GM19395 (cell line): ENCODE measurements around the gene PPP4R3A.
"Not testable (repeated sequence)": the region's sequence is repeated elsewhere in the genome, so short reads cannot be mapped to it uniquely, and the experiment has no call there.

Source experiments
- ATAC-seq: cut with Tn5 transposase; IDR thresholded peaks from one replicate; pipeline ENCODE4 v1.9.1; 2021; ENCODE audit warnings: mild to moderate bottlenecking, moderate library complexity; ENCODE audit not compliant: unreplicated experiment

Gene PPP4R3A

DNA sequence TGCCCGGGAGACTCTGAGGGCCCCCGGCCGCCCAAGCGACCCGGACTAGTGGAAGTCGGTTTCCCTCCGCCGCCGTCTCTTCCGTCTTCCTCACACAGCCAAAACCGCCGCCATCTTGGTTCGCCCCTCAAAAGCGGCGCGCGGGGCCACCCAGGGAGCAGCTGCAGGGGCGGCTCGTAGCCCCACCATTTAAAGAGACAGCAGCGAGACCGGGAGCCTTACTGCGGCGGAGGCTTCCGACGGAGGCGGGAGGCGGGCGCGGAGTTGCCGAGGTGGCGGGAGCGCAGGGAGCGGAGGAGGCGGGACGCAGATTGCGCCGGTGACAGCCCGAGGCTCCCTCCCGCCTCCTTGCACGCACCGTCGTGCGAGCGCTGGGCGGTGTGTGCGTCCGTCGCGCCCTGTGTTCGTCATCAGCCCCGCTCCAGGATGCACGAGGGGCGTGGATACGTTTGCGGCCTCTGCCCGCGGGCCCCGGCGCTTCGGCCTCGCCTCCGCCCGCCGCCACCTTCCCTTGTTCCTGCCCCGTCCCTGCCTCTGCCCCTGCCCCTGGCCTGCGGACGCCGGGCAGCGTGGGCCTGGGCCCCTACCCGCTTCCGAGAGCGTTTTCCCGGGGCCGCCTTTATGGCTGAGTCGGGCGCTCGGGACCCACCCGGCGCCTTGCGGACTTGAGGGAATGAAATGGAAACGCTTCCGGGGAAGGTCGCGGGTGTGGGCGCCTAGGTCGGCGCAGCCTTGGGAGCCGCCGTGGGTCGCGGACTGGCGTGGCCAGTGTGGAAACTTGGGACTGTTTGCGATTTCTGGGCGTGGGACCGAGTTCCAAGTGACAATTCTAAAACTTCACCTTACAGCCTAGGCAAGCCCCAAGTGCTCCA, at the start of gene PPP4R3A:
Gene PPP4R3A (minus strand): TSS at position 140 of the 872 bp plus-strand sequence. CDS start 663 bp downstream, outside the sequence.
- peak; percentile 81 for ATAC-seq

DNA sequence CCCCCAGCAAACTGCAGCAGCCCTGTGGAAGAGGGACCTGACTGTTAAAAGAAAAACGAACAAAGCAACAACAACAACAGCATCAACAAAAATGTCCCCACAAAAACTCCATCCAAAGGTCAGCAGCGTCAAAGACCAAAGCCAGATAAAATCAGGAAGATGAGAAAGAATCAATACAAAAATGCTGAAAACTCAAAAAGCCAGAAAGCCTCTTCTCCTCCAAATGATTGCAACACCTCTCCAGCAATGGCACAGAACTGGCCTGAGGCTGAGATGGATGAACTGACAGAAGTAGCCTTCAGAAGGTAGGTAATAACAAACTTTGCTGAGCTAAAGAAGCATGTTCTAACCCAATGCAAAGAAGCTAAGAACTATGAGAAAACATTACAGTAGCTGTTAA, 45.4 kb upstream of the PPP4R3A start:
- ATAC-seq: no peak

DNA sequence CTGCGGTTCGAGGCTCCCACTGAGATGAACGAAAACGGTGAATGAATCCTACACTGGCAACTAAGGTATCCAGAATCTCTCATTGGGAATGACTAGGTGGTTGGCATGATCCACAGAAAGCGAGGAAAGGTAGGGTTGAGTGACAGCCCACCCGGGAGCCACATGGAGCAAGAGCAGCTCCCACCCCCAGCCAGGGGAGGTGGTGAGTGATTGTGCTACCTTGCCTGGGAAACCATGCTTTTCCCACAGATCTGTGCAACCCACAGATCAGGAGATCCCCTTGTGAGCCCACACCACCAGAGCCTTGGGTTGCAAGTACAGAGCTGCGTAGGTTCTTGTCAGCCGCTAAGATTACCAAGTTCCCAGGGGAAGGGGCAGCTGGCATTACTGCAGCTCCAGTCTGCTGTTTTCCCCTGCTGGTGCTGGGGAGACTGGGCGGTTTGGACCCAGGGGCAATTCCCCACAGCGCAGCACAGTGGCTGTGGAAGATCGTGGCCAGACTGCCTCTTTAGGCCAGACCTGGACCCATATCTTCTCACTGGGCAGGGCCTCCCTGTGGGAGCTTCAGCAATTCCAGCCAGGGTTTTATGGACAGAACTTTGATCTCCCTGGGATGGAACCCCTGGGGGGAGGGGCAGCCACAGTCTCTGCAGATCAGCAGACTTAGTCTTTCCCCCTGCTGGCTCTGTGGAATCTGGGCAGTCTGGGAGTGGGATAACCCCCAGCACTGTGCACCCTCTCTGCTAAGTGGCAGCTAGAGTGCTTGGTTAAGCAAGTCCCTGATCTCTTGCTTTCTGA, 44.6 kb upstream of the PPP4R3A start:
- no peak for ATAC-seq

DNA sequence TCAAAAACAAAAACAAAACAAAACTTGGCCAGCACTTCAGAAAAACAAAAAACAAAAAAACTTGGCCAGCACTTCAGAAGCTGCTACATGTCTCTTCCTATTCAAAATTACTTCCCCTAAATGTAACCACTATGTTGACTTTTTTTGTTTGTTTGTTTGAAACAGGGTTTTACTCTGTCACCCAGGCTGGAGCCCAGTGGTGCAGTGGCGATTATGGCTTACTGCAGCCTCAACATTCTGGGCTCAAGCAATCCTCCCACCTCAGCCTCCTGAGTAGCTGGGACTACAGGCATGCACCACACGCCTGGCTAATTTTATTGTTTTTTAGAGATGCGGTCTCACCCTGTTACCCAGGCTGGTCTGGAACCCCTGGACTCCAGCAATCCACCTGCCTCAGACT, 38.0 kb upstream of the PPP4R3A start:
- no peak for ATAC-seq

DNA sequence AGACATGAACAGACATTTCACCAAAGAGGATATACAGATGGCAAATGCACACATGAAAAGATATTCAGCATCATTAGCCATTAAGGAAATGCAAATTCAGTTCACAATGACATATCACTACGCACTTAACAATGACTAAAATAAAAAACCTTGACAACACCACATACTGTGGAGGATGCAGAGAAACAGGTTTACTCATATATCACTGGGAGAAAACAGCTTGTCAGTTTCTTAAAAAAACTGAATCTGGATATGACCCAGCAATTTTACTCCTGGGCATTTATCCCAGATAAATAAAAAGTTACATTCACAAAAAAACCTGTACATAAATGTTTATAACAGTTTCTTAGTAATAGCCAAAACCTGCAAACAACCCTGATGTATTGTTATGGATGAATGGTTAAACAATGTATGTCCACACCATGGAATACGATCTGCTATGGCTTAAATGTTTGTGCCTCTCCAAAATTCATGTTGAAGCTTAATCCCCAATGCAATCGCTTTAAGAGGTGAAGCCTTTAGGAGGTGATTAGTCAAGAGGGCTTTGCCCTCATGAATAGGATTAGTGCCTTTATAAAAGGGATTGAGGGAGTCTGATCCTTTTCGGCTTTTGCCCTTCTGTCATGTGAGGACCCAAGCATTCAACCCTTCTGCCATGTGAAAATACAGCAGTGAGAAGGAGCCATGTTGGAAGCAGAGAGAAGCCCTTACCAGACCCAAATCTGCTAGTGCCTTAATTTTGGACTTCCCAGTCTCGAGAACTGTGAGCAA, 36.0 kb upstream of the PPP4R3A start:
- ATAC-seq: no peak

DNA sequence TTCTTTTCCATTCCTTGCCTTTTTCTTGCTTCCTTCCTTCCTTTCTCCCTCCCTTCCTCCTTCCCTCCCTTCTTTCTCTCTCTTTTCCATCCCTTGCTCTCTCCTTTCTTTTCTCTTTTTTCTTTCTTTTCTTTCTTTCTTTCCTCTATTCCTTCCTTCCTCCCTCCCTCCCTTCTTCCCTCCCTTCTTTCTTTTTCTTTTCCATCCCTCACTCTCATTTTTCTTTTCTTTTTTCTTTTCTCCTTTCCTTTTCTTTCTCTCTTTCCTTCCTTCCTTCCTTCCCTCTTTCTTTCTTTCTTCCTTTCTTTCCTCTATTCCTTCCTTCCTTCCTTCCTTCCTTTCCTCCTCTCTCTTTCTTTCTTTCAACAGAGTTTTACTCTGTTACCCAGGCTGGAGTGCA, 35.1 kb upstream of the PPP4R3A start:
- ATAC-seq: no peak

DNA sequence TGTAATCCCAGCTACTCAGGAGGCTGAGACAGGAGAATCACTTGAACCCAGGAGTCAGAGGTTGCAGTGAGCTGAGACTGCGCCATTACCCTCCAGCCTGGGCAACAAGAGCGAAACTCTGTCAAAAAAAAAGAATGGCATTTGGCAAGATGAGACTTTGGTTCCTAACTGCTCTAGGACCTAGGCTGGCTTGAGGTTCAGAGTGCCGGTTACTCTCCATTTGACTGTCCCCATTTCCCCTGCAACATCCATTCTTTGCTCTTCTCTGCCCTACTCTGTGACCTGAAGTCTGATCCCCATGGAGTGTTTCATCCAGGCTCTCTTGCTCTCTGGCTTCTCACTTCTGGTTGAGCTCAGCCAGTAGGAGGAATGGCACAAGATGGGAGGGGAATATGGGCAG, 26.2 kb upstream of the PPP4R3A start:
- ATAC-seq: no peak

DNA sequence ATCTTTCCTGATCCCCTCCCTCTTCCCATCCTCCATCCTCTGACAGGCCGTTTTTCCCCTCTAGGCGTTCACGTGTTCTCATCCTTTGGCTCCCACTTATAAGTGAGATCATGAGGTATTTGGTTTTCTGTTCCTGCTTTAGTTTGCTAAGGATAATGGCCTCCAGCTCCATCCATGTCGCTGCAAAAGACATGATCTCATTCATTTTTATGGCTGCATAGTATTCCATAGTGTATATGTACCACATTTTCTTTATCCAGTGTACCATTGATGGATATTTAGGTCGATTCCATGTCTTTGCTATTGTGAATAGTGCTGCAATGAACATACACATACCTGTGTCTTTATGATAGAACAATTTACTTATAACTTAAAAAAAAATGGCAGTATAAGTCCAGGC, 23.9 kb upstream of the PPP4R3A start:
- not testable (repeated sequence) for ATAC-seq

DNA sequence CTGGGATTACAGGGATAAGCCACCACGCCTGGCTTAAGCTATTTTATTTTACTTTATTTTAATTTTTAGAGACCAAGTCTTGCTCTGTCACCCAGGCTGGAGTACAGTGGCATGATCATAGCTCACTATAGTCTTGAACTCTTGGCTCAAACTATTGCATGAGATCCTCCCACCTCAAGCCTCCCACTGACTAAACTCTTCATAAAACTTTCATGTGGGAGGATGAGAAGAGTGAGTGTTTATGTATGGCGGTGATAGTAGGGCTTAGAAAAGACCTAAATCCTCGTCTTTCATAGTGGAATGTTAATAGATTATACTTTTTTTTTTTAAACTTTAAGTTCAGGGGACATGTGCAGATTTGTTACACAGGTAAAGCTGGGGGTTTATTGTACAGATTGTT, 23.5 kb upstream of the PPP4R3A start:
- no peak for ATAC-seq

DNA sequence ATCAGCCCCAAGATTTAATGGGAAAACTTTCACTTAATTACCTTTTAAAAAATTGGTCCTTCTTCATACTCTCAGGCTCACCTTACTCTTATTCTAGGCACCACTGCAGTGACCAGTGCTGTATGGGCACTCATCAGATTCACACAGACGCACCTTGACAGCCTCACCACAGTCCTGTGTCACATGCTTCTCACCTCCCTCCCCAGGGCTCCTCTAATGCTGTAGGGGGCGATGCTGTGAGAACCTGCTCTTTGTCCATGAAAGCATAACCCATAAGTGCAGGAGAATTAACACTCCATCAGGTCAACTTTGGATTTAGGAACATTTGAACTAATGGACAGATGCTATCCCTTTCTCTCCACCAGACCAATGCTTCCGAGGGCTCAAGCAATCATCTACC, 13.9 kb upstream of the PPP4R3A start:
- ATAC-seq: no peak

DNA sequence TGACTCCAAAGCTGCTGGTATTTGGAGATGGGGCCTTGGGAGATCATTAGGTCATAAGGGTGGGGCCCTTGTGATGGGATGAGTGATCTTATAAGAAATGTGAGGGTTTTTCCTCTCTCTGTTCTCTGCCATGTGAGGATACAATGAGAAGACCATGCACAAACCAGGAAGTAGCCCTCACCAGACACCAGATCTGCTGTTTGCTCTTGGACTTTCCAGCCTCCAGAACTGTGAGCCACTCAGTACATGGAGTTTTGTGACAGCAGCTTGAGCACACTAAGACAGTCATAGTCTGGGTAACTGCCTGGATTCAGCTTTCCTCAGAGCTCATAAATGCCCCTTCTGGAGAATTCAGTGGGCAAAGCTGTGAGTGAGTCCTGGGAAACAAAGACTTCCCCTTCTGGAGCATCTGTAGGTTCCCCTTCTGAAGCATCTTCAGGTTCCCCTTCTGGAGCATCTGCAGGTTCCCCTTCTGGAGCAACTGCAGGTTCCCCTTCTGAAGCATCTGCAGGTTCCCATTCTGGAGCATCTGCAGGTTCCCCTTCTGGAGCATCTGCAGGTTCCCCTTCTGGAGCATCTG, 11.0 kb upstream of the PPP4R3A start:
- no peak for ATAC-seq

DNA sequence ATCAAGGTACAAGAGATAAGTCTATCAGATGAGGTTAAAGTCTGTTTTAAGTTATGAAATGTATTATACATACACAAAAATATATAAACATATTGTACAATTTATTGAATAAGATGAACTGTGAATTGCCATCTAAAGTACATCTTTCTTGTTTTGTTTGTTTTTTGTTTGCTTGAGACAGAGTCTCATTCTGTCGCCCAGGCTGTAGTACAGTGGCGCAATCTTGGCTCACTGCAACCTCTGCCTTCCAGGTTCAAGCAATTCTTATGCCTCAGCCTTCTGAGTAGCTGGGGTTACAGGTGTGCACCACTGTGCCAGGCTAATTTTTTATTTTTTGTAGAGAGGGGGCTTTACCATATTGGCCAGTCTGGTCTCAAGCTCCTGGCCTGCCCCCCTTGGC, 10.0 kb upstream of the PPP4R3A start:
- ATAC-seq: no peak

DNA sequence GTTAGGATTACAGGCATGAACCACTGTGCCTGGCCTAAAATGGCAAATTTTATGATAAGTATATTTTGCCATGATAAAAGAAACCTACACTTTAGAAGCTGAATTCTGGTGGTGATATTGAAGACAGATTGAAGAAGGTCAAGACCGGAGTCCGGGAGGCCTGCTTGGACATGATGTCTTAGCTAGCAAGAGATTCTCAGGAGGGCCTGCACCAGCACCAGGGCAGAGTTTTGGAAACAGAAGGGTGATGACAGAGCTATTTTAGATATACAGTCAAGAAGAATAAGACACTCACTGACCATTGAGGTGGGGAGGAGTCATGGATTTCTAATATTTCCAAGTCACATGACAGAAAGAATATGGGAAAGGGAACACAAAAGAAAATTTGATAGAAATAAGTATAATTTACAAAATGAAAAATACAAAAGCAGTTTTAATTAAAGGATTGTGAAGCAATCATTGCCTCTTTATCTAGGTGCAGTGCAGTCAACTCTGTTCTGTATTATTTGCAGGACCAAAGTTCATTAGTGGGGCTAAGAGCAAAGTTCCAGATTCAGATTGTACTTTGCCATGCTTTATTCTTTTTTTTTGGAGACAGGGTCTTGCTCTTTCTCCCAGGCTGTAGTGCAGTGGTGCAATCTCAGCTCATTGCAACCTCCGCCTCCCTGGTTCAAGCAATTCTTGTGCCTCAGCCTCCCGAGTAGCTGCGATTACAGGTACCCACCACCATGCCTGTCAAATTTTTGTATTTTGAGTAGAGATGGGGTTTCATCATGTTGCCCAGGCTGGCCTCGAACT, 9.3 kb upstream of the PPP4R3A start:
- no peak for ATAC-seq

DNA sequence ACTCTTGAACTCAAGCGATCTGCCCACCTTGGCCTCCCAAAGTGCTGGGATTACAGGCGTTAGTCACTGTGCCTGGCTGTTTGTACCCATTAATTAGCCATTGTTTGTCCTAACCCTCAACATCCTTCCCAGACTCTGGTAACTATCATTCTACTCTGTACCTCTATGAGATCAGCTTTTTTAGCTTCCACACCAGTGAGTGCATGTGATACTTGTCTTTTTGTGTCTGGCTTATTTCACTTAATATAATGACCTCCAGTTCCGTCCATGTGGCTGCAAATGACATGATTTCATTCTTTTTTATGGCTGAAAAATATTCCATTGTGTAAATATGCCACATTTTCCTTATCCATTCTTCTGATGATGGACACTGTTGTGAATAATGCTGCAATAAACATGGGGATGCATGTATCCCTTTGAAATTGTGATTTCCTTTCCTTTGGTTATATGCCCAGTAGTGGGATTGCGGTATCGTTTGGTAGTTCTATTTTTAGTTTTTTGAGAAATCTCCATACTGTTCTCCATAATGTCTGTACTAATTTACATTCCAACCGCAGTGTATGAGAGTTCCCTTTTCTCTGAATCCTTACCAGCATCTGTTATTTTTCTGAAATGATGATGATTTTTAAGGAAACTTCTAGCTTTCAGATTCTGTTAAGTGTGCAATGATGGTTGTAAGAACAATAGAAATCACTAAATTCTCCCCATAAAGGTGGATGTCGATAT, 6.7 kb upstream of the PPP4R3A start:
- no peak for ATAC-seq

DNA sequence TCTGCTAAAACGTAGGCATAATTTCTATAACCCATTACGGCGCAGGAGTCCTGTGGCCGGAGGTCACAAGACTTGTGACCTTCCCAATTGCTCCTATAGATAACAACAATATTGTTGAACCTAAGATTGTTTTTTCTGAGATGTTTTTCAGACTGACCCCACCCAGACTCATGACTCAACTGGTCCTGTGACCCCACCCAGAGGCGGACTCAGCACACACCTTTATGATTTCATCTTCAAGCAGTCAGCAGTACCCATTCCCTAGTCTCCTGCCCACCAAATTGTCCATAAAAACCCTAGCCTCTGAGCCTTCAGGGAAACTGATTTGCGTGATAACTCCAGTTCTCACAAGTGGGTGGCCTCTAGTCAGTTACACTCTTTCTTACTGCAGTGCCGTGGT, 5.9 kb upstream of the PPP4R3A start:
- no peak for ATAC-seq

DNA sequence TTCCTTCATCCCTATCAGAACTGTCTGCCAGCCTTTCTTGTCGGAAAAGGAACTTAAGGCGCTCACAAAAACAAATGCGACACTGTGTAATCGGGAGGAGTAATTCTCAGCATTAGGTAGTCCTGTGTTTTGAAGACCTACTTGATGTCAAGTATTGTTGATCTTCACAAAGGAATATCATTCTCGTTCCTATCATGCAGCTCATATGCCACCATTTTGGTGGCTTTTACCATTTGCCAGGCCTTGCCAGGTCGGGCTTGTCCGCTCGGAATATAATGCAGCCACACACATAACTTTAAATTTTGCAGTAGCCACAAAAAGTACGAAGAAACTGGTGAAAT, 903 bp upstream of the PPP4R3A start:
- no peak for ATAC-seq

DNA sequence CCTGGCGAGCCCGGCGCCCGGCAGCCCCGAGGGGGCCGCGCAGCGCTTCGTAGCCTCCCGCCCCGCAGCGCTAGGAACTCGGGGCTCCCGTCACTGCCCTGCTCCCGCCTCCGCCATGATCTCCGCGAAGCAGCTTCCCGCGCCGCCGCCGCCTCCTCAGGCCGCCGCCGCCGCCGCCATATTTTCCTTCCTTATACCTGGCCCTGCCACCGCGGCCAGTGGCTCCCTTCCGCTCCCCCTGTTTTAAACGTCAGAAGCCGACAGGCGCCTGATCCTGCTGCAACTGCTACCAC, 286 bp downstream of the PPP4R3A start:
- peak; percentile 36 for ATAC-seq

DNA sequence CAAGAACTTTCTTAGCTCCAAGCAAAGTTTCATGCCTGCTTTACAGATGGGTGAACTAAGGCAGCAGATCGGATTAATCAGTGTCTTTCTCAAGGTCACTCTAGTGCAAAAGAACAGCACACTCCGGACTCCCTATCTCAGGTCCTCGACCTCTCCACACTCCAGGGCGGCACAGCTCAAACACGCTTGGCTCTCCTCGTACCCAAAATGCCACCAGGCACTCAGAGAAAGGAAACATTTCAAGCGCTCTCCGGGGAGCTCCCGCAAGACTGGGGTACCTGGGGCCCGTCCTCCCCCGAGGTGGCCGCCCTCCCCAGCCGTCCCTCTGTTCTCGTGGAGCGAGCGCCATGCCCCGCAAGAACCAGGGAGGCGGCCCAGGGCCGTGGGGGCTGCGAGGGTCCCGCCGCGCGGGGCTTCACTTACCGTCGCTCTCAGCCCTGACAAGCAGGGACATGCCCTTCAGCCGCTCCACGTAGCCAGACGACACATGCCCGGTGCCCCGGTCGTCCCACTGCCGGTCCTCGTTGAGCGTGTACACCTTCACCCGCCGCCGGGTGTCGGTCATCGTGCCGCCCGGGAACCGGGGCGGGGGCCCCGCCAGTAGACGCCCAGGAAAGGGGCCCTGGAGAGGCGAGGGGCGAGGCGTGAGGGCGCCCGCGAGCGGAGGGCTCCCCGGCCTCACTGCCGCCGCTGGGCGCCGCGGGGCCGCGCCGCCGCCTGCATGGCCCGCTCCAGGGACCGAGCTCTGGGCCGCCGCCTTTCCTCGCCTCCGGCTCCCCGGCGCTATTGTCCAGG, 830 bp downstream of the PPP4R3A start:
- ATAC-seq: peak; percentile 16

DNA sequence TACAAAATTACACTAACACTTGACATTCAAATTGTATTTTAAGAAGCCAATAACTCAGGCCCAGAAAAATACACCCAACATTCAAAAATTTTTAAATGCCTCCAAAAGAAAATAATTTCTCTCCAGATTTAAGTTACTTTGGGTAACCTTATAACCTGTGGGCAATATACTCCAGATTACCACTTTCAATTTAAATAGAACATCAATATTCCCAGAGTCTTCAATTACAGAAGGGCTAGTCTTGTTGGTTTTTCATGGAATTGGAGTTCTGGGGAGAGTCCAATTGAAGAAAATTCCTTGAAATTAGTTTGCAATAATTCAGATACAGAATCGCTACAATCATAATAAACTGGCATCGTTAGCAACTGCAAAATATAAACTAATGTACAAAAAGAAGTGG, 2.0 kb downstream of the PPP4R3A start:
- ATAC-seq: no peak
